BE2C (cell line): ENCODE data around the gene IDUA.

Experiments
- DNase-seq: peaks from one replicate; pipeline ENCODE4 v3.0.0-alpha.2; 2020
- H3K27me3 ChIP-seq: fragments of 250-450 bp; sonication (Bioruptor Pico); 2 replicates; pipeline ENCODE4 v1.5.1; 2020; ENCODE audit warnings: mild to moderate bottlenecking
- H3K36me3 ChIP-seq: fragments of 250-450 bp; sonication (Bioruptor Pico); 2 replicates; pipeline ENCODE4 v1.5.1; 2020; ENCODE audit warnings: mild to moderate bottlenecking
- H3K4me1 ChIP-seq: fragments of 250-450 bp; sonication (Bioruptor Pico); 2 replicates; pipeline ENCODE4 v1.5.1; 2020
- H3K4me3 ChIP-seq: 2 replicates; pipeline ENCODE4 v1.5.1; 2011; ENCODE audit warnings: low read depth, low read length
- H3K9me3 ChIP-seq: fragments of 250-450 bp; sonication (Bioruptor Pico); 2 replicates; pipeline ENCODE4 v1.5.1; 2020
- TF ChIP-seq, protein P1 (sequence below): IDR thresholded peaks from 2 replicates; pipeline ENCODE4 v1.5.1; 2012; ENCODE audit warnings: mild to moderate bottlenecking, low read depth, low read length

The IDUA gene

DNA sequence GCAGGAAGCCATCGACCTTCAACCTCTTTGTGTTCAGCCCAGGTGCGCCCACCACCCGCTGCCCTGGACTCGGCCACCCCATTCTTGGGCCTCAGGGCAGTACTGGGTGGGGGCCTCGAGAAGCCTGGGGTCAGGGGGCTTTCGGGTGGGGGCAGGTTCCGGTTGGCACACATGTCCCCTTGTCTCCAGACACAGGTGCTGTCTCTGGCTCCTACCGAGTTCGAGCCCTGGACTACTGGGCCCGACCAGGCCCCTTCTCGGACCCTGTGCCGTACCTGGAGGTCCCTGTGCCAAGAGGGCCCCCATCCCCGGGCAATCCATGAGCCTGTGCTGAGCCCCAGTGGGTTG is 17.2 kb downstream of the IDUA start:
- Histone ChIP-seq H3K9me3 (no peaks in the 10 kb centered on the region), H3K27me3 (peaks cover 84% of the 10 kb centered on the region), H3K36me3 (no peaks in the 10 kb centered on the region), H3K4me3 (no peak overlapping the region), H3K4me1 (no peaks in the 10 kb centered on the region)
- DNase-seq: no peak
- TF ChIP-seq, protein P1, sequence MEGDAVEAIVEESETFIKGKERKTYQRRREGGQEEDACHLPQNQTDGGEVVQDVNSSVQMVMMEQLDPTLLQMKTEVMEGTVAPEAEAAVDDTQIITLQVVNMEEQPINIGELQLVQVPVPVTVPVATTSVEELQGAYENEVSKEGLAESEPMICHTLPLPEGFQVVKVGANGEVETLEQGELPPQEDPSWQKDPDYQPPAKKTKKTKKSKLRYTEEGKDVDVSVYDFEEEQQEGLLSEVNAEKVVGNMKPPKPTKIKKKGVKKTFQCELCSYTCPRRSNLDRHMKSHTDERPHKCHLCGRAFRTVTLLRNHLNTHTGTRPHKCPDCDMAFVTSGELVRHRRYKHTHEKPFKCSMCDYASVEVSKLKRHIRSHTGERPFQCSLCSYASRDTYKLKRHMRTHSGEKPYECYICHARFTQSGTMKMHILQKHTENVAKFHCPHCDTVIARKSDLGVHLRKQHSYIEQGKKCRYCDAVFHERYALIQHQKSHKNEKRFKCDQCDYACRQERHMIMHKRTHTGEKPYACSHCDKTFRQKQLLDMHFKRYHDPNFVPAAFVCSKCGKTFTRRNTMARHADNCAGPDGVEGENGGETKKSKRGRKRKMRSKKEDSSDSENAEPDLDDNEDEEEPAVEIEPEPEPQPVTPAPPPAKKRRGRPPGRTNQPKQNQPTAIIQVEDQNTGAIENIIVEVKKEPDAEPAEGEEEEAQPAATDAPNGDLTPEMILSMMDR: no peak

DNA sequence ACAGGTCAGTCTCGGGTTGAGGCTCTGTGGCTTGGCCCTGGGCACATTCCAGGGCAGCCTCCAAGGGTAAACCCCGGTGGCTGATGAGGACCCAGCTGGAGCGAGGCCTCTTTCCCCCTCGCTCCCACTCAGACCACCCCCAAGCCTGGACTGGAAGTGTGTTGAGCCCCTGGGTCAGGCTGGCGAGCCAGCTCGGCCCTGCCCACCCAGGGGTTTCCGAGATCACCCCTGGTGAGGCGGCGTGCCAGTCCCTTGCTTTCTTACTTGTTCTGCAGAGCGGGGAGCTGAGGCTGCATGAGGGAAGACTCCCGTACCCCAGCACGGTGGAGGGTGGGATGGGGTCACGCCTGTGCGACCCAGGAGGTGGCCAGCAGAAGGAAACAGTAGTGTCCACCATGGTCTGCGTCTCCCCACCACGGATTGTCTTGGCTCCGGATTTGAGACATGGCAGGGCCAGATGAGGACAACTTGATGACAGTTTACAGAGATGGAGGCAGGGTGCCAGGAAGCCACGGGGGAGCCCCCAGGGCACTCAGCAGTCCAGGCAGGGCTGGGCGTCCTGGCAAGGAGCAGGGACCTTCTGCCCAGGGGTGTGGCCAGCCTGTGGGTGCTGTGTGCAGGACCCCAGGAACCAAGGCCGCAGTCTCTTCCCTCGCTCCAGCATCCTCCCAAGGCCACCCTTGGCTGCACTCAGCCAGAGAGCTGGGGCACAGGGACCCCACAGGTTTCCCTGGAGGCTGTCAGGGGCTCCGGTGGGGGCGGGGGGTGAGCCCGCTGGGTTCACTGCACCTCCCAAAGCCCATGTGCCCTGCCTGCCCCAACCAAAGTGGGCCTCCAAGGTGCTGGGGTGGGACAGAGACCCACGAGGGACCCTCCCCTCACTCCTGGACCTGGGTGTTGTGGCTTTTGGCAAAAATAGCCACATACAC is 18.0 kb downstream of the IDUA start:
- Histone ChIP-seq H3K36me3 (no peaks in the 10 kb centered on the region), H3K9me3 (no peaks in the 10 kb centered on the region), H3K4me3 (no peak overlapping the region), H3K27me3 (peaks cover 85% of the 10 kb centered on the region), H3K4me1 (no peaks in the 10 kb centered on the region; the same call in 1 of the 2 replicates)
- no peak for DNase-seq
- TF ChIP-seq, protein P1: no peak

DNA sequence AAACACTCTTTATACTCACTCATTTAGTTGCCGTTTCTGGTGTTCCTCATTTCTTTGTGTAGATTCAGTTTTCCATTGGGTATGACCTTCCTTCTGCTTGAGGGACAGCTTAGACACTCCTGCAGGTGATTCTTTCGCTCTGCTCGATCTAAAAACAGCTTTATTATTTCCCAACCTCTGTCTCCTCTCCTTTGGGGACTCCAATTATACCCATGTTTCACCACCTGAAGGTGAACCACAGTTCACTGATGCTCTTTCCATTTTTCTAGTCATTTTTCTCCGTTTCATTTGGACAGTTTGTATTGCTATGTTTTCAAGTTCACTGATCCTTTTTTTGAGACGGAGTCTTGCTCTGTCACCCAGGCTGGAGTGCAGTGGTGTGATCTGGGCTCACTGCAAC is 20.0 kb downstream of the IDUA start:
- no peak overlapping the region for H3K4me3 ChIP-seq
- no peaks in the 10 kb centered on the region for H3K36me3 ChIP-seq
- H3K27me3 ChIP-seq: peaks cover 79% of the 10 kb centered on the region
- no peaks in the 10 kb centered on the region for H3K9me3 ChIP-seq
- DNase-seq: no peak
- H3K4me1 ChIP-seq: no peaks in the 10 kb centered on the region; the same call in 1 of the 2 replicates
- TF ChIP-seq, protein P1: no peak

DNA sequence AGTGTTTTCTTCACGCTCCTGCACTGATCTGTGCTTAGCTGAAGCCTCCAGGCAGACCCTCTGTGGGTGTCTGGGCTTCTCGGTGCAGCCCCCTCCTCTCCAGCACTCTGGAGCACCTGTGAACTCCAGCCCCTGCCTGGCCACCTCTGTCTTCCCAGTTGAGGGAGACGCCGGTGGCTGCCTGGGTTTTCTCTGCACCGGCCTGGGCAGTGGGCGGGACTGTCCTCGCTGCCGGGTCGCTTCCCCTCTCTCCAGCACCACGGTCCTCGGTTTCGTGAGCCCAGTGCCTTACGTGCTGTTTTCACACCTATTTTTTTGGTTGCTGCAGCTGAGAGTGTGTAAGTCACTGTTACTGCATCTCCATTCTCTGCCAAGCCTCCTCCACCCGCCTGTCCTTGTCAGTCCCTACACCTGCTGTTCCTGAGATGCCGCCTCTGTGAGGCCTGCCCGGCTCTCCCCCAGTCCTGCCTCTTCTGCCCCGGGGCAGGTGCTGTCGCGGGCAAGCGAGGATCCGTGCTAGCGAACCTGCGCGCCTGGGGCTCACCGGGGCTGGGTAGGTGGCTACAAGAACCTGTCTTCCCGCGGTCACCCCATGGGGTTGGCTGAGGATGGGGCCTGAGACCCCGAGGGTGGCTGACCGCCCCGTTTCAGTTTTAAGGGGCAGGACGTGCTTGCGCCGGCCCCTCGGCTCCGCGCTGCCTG is 22.1 kb downstream of the IDUA start:
- Histone ChIP-seq H3K36me3 (no peaks in the 10 kb centered on the region), H3K4me1 (no peaks in the 10 kb centered on the region; the same call in 1 of the 2 replicates), H3K27me3 (peaks cover 68% of the 10 kb centered on the region), H3K4me3 (peak overlapping the region; percentile 36), H3K9me3 (no peaks in the 10 kb centered on the region)
- TF ChIP-seq, protein P1: no peak
- no peak for DNase-seq

DNA sequence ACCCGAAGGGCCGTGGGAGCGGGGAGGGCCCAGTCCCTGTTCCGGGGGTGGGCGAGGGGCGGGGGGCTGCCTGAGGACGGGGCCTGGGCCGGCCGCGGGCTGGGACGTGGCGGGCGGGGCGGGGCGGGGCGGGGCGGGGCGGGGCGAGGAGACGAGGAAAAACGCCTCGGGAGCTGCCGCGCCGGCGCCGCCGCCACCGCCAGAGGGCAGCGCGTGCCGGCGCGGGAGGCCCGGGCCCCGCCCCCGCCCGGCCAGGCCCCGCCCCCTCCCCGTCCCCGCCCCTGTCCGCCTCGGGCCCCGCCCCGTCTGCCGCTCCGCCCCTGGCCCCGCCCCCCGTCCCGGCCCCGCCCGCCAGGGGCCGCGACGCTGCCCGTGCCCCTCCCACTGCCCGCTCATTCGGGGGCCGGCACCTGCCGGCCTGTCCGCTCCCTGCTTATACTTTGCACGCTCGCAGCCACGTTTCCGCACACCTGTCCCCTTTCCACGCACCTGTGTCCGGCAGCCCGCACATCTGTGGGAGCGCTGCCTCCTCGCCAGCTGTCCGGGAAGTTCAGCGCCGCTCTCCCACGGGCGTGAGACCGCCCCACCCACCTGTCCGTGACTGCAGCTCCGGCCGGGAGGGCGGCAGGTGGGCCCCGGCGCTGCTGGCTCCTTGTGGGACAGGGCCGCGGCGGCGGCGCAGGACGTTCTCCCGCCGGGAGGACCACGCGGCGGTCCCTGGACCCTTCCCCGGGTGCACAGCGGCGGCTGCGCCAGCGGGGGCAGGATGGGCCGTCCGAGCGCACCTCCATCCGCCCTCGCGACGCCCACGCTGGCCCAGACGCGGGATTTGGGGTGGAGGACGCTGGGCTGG is 22.9 kb downstream of the IDUA start:
- Histone ChIP-seq H3K4me3 (peak overlapping the region; percentile 36), H3K4me1 (no peaks in the 10 kb centered on the region; the same call in 1 of the 2 replicates), H3K9me3 (no peaks in the 10 kb centered on the region), H3K27me3 (peaks cover 60% of the 10 kb centered on the region), H3K36me3 (no peaks in the 10 kb centered on the region)
- TF ChIP-seq, protein P1: no peak
- DNase-seq: peak; percentile 72
